Measurements from ENCODE around the gene EIPR1.

The EIPR1 gene

GRCh38 chr2:3176869-3177255, 200.8 kb downstream of the EIPR1 start:
- Histone ChIP-seq H4K8ac (ENCODE audit: low read length) (no peak overlapping the region), H2BK12ac (ENCODE audit: low read length in 2 of 2) (no peak overlapping the region), H3K4me3 (ENCODE audit: insufficient read depth in 1 of 2, low read depth in 1 of 2, low read length in 2 of 2) (no peak overlapping the region), H3K23ac (ENCODE audit: low read length in 2 of 2) (no peak overlapping the region), H3K9me3 (ENCODE audit: control insufficient read depth, low read length) (peaks cover 9% of the 10 kb centered on the region), H3K9ac (ENCODE audit: low read length) (no peak overlapping the region), H2BK5ac (ENCODE audit: low read depth, low read length, poor library complexity, severe bottlenecking) (no peak overlapping the region), H2AFZ (ENCODE audit: low read depth, low read length) (no peak overlapping the region), H3K27ac (ENCODE audit: low read length, poor library complexity, severe bottlenecking) (no peak overlapping the region), H3K18ac (ENCODE audit: low read depth in 1 of 2, low read length in 2 of 2) (no peak overlapping the region), H3K36me3 (ENCODE audit: control insufficient read depth in 1 of 2, insufficient read depth in 2 of 2, low read depth in 1 of 2, low read length in 2 of 2) (peaks cover 0 to 53% of the 10 kb centered on the region in 2 experiments), H3K4me2 (ENCODE audit: low read length, poor library complexity, severe bottlenecking) (no peak overlapping the region), H4K91ac (ENCODE audit: low read length) (no peak overlapping the region), H3K27me3 (ENCODE audit: control insufficient read depth in 1 of 2, insufficient read depth in 1 of 2, low read length in 2 of 2) (no peaks in the 10 kb centered on the region), H3K4ac (ENCODE audit: low read depth in 1 of 2, low read length in 2 of 2) (no peak overlapping the region), H2AK5ac (ENCODE audit: low read length, severe bottlenecking) (no peak overlapping the region), H3K14ac (ENCODE audit: low read length in 2 of 2) (no peak overlapping the region), H3K4me1 (ENCODE audit: control insufficient read depth, insufficient read depth, low read depth, low read length) (peaks cover 30% of the 10 kb centered on the region), H2BK15ac (ENCODE audit: low read depth, poor library complexity, severe bottlenecking) (no peak overlapping the region), H3K79me1 (replicated peaks; ENCODE audit: low read length, poor library complexity, severe bottlenecking) (peaks cover 10% of the 10 kb centered on the region), H2BK120ac (ENCODE audit: low read depth, low read length) (no peak overlapping the region)
- no peak for DNase-seq
- 99% methylated on average over 24 of the region's 25 CpGs for WGBS

- Histone ChIP-seq H3K9me3 (ENCODE audit: control insufficient read depth, low read length) (peaks cover 9% of the 10 kb centered on the region), H3K27me3 (ENCODE audit: control insufficient read depth in 1 of 2, insufficient read depth in 1 of 2, low read length in 2 of 2) (no peaks in the 10 kb centered on the region), H3K36me3 (ENCODE audit: control insufficient read depth in 1 of 2, insufficient read depth in 2 of 2, low read depth in 1 of 2, low read length in 2 of 2) (peaks cover 0 to 53% of the 10 kb centered on the region in 2 experiments), H2BK5ac (ENCODE audit: low read depth, low read length, poor library complexity, severe bottlenecking) (no peak overlapping the region), H3K27ac (ENCODE audit: low read length, poor library complexity, severe bottlenecking) (no peak overlapping the region), H3K9ac (ENCODE audit: low read length) (no peak overlapping the region), H4K8ac (ENCODE audit: low read length) (no peak overlapping the region), H3K14ac (ENCODE audit: low read length in 2 of 2) (no peak overlapping the region), H4K91ac (ENCODE audit: low read length) (no peak overlapping the region), H2AK5ac (ENCODE audit: low read length, severe bottlenecking) (no peak overlapping the region), H2AFZ (ENCODE audit: low read depth, low read length) (no peak overlapping the region), H3K4me3 (ENCODE audit: insufficient read depth in 1 of 2, low read depth in 1 of 2, low read length in 2 of 2) (no peak overlapping the region), H2BK12ac (ENCODE audit: low read length in 2 of 2) (no peak overlapping the region), H3K4me2 (ENCODE audit: low read length, poor library complexity, severe bottlenecking) (no peak overlapping the region), H2BK15ac (ENCODE audit: low read depth, poor library complexity, severe bottlenecking) (no peak overlapping the region), H3K23ac (ENCODE audit: low read length in 2 of 2) (no peak overlapping the region), H3K4me1 (ENCODE audit: control insufficient read depth, insufficient read depth, low read depth, low read length) (peaks cover 30% of the 10 kb centered on the region), H3K4ac (ENCODE audit: low read depth in 1 of 2, low read length in 2 of 2) (no peak overlapping the region), H3K18ac (ENCODE audit: low read depth in 1 of 2, low read length in 2 of 2) (no peak overlapping the region), H3K79me1 (replicated peaks; ENCODE audit: low read length, poor library complexity, severe bottlenecking) (peaks cover 10% of the 10 kb centered on the region), H2BK120ac (ENCODE audit: low read depth, low read length) (no peak overlapping the region)
- WGBS = 92% methylated on average over 23 of the region's 23 CpGs
- DNase-seq = no peak
Observed at GRCh38 chr2:3176071-3176868, 201.3 kb downstream of the EIPR1 start.

- Histone ChIP-seq H3K9me3 (ENCODE audit: control insufficient read depth, low read length) (peaks cover 4% of the 10 kb centered on the region), H2BK5ac (ENCODE audit: low read depth, low read length, poor library complexity, severe bottlenecking) (no peak overlapping the region), H2BK12ac (ENCODE audit: low read length in 2 of 2) (no peak overlapping the region), H3K14ac (ENCODE audit: low read length in 2 of 2) (no peak overlapping the region), H3K9ac (ENCODE audit: low read length) (no peak overlapping the region), H2AFZ (ENCODE audit: low read depth, low read length) (no peak overlapping the region), H3K79me1 (replicated peaks; ENCODE audit: low read length, poor library complexity, severe bottlenecking) (peaks cover 6% of the 10 kb centered on the region), H4K91ac (ENCODE audit: low read length) (no peak overlapping the region), H3K27ac (ENCODE audit: low read length, poor library complexity, severe bottlenecking) (no peak overlapping the region), H3K23ac (ENCODE audit: low read length in 2 of 2) (no peak overlapping the region), H3K4me2 (ENCODE audit: low read length, poor library complexity, severe bottlenecking) (no peak overlapping the region), H2BK15ac (ENCODE audit: low read depth, poor library complexity, severe bottlenecking) (no peak overlapping the region), H3K4ac (ENCODE audit: low read depth in 1 of 2, low read length in 2 of 2) (no peak overlapping the region), H4K8ac (ENCODE audit: low read length) (no peak overlapping the region), H3K4me3 (ENCODE audit: insufficient read depth in 1 of 2, low read depth in 1 of 2, low read length in 2 of 2) (no peak overlapping the region), H2BK120ac (ENCODE audit: low read depth, low read length) (no peak overlapping the region), H3K18ac (ENCODE audit: low read depth in 1 of 2, low read length in 2 of 2) (no peak overlapping the region), H3K36me3 (ENCODE audit: control insufficient read depth in 1 of 2, insufficient read depth in 2 of 2, low read depth in 1 of 2, low read length in 2 of 2) (peaks cover 0 to 58% of the 10 kb centered on the region in 2 experiments), H3K4me1 (ENCODE audit: control insufficient read depth, insufficient read depth, low read depth, low read length) (peaks cover 30% of the 10 kb centered on the region), H2AK5ac (ENCODE audit: low read length, severe bottlenecking) (no peak overlapping the region), H3K27me3 (ENCODE audit: control insufficient read depth in 1 of 2, insufficient read depth in 1 of 2, low read length in 2 of 2) (no peaks in the 10 kb centered on the region)
- no peak for DNase-seq
- WGBS = 96% methylated on average over 5 of the region's 5 CpGs
Observed at GRCh38 chr2:3175568-3175955, 202.1 kb downstream of the EIPR1 start.

- peaks cover 3% of the 10 kb centered on the region for H3K79me1 ChIP-seq (replicated peaks; ENCODE audit: low read length, poor library complexity, severe bottlenecking)
- H3K4me3 ChIP-seq (ENCODE audit: insufficient read depth in 1 of 2, low read depth in 1 of 2, low read length in 2 of 2) = no peak overlapping the region
- no peak overlapping the region for H2BK12ac ChIP-seq (ENCODE audit: low read length in 2 of 2)
- peaks cover 0 to 58% of the 10 kb centered on the region in 2 experiments for H3K36me3 ChIP-seq (ENCODE audit: control insufficient read depth in 1 of 2, insufficient read depth in 2 of 2, low read depth in 1 of 2, low read length in 2 of 2)
- no peak overlapping the region for H2AK5ac ChIP-seq (ENCODE audit: low read length, severe bottlenecking)
- no peak overlapping the region for H3K27ac ChIP-seq (ENCODE audit: low read length, poor library complexity, severe bottlenecking)
- 95% methylated on average over 26 of the region's 26 CpGs for WGBS
- H2BK15ac ChIP-seq (ENCODE audit: low read depth, poor library complexity, severe bottlenecking) = no peak overlapping the region
- H3K27me3 ChIP-seq (ENCODE audit: control insufficient read depth in 1 of 2, insufficient read depth in 1 of 2, low read length in 2 of 2) = no peaks in the 10 kb centered on the region
- H3K14ac ChIP-seq (ENCODE audit: low read length in 2 of 2) = peak overlapping the region in 1 of 2 experiments; percentile 63
- H2BK5ac ChIP-seq (ENCODE audit: low read depth, low read length, poor library complexity, severe bottlenecking) = no peak overlapping the region
- H3K4me1 ChIP-seq (ENCODE audit: control insufficient read depth, insufficient read depth, low read depth, low read length) = peaks cover 30% of the 10 kb centered on the region
- DNase-seq = no peak
- H2AFZ ChIP-seq (ENCODE audit: low read depth, low read length) = no peak overlapping the region
- no peak overlapping the region for H4K91ac ChIP-seq (ENCODE audit: low read length)
- H3K23ac ChIP-seq (ENCODE audit: low read length in 2 of 2) = peak overlapping the region in 1 of 2 experiments; percentile 29
- no peak overlapping the region for H3K4ac ChIP-seq (ENCODE audit: low read depth in 1 of 2, low read length in 2 of 2)
- H4K8ac ChIP-seq (ENCODE audit: low read length) = no peak overlapping the region
- H3K18ac ChIP-seq (ENCODE audit: low read depth in 1 of 2, low read length in 2 of 2) = no peak overlapping the region
- no peak overlapping the region for H3K4me2 ChIP-seq (ENCODE audit: low read length, poor library complexity, severe bottlenecking)
- H2BK120ac ChIP-seq (ENCODE audit: low read depth, low read length) = no peak overlapping the region
- H3K9me3 ChIP-seq (ENCODE audit: control insufficient read depth, low read length) = no peaks in the 10 kb centered on the region
- H3K9ac ChIP-seq (ENCODE audit: low read length) = no peak overlapping the region
Observed at GRCh38 chr2:3174626-3175567, 202.7 kb downstream of the EIPR1 start.
